Hepatocyte (in vitro differentiated cells): Measurements from ENCODE around the gene RANBP1. TPM values are rescaled to one million over a fixed set of nuclear protein-coding genes. Genes with fewer than 3 reads are reported as not detected.

Experiments used
- DNase-seq: peaks from one replicate; pipeline ENCODE4 v3.0.0-alpha.2; 2016; ENCODE audit warnings: low spot score
- H2AFZ ChIP-seq: fragments of 200-600 bp; sonication (generic); 2 replicates; pipeline ENCODE4 v1.6.0; 2016; ENCODE audit warnings: antibody characterized with exemption, mild to moderate bottlenecking
- H3K27ac ChIP-seq: fragments of 200-600 bp; sonication (generic); 2 replicates; pipeline ENCODE4 v1.5.1; 2016; ENCODE audit warnings: mild to moderate bottlenecking
- H3K27me3 ChIP-seq: fragments of 200-600 bp; sonication (generic); 2 replicates; pipeline ENCODE4 v1.6.1; 2016
- H3K36me3 ChIP-seq: fragments of 200-600 bp; sonication (generic); replicated peaks from 2 replicates; pipeline ENCODE4 v1.5.1; 2016; ENCODE audit warnings: low read depth; ENCODE audit not compliant: insufficient read depth
- H3K4me1 ChIP-seq: fragments of 200-600 bp; sonication (generic); 2 replicates; pipeline ENCODE4 v1.5.1; 2016; ENCODE audit warnings: mild to moderate bottlenecking, moderate library complexity; ENCODE audit not compliant: insufficient read depth
- H3K4me2 ChIP-seq: fragments of 200-600 bp; sonication (generic); 2 replicates; pipeline ENCODE4 v1.6.0; 2016
- H3K4me3 ChIP-seq: fragments of 200-600 bp; sonication (generic); 2 replicates; pipeline ENCODE4 v1.5.1; 2016; ENCODE audit warnings: mild to moderate bottlenecking
- H3K79me2 ChIP-seq: fragments of 200-600 bp; sonication (generic); 2 replicates; pipeline ENCODE4 v1.6.0; 2017; ENCODE audit warnings: mild to moderate bottlenecking
- H3K9me2 ChIP-seq: fragments of 200-600 bp; sonication (generic); replicated peaks from 2 replicates; pipeline ENCODE4 v1.6.0; 2017; ENCODE audit warnings: mild to moderate bottlenecking; ENCODE audit not compliant: insufficient read depth
- H3K9me3 ChIP-seq: fragments of 200-600 bp; sonication (generic); 2 replicates; pipeline ENCODE4 v1.5.1; 2016; ENCODE audit warnings: low read depth, mild to moderate bottlenecking
- H4K20me1 ChIP-seq: fragments of 200-600 bp; sonication (generic); 2 replicates; pipeline ENCODE4 v1.6.0; 2016; ENCODE audit warnings: mild to moderate bottlenecking; ENCODE audit not compliant: insufficient read depth, poor library complexity, severe bottlenecking
- CTCF ChIP-seq: fragments of 200-600 bp; sonication (generic); IDR thresholded peaks from 2 replicates; pipeline ENCODE4 v1.5.1; 2016; ENCODE audit warnings: antibody characterized with exemption, mild to moderate bottlenecking; ENCODE audit not compliant: poor library complexity
- EZH2 ChIP-seq: fragments of 200-600 bp; sonication (generic); IDR thresholded peaks from 2 replicates; pipeline ENCODE4 v1.6.1; 2016; ENCODE audit warnings: antibody characterized with exemption, mild to moderate bottlenecking, borderline replicate concordance
- EZH2phosphoT487 ChIP-seq: fragments of 200-600 bp; sonication (generic); IDR thresholded peaks from one replicate; pipeline ENCODE4 v1.6.1; 2018; ENCODE audit warnings: antibody characterized with exemption, mild to moderate bottlenecking, low read depth, moderate library complexity; ENCODE audit not compliant: unreplicated experiment, severe bottlenecking
- WGBS: methylation state at CpG from one replicate; pipeline ENCODE4 v1.1.6; 2016; ENCODE audit warnings: low lambda C conversion rate; ENCODE audit errors: missing lambda C conversion rate; 5-methylcytosine and 5-hydroxymethylcytosine counted together
- polyA plus RNA-seq: library from polyadenylated mRNA; unstranded; fragments of >200 nt; fragmentation: Nextera tagmentation; extraction: Ambion mirVana; gene quantifications from 2 replicates; pipeline ENCODE4 v1.2.1, GENCODE V29; 2016
- total RNA-seq: library from RNA; depleted of rRNA; stranded (reverse); fragments of >200 nt; gene quantifications from 2 replicates; pipeline ENCODE4 v1.2.3, GENCODE V29; 2014

RANBP1 gene
- total and polyA plus RNA-seq, 2 experiments from 2014 or later, result 189 to 227 TPM

DNA sequence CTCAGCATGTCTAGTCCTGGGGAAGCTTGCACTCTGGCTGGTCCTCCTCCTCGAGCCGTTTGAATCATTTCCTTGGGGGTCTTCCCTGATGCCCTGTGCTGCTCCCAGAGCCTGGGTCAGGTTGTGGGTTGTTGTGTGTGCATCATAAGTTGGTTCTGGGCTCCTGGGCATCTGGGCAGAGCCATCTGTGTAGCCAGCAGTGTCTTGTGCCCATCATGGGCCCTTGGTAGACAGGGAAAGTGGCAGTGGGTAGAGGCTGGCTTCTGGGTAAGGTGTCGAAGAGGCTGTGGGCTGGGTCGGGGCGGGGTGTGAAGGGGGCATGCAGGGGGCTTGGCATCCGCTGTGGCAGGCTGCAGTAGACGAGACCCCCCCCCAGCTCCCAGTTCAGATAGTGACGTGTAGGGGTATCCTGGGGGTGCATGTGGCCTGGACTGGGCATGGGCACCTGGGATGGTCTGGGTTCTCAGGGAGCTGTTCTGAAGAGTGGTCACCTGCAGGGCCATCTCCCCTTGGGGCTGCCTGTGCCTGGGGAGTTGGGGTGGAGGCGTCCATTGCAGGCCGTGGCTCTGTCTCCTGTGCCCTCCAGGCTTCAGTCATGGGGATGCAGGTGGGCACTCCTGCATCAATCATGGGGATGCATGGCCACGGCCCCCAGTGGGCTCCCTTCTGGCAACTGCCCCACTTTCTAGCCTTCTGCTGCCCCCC, 8.3 kb downstream of the RANBP1 start:
- H3K79me2 ChIP-seq, result peaks cover 32% of the 10 kb centered on the region
- WGBS, result 95% methylated on average over 11 of the region's 11 CpGs
- no peak for TF ChIP-seq EZH2
- no peak for TF ChIP-seq EZH2phosphoT487
- TF ChIP-seq CTCF, result no peak
- H3K9me3 ChIP-seq, result no peaks in the 10 kb centered on the region
- no peak overlapping the region for H3K4me3 ChIP-seq
- H3K27ac ChIP-seq, result no peak overlapping the region
- H3K4me2 ChIP-seq, result no peak overlapping the region
- H3K4me1 ChIP-seq, result no peaks in the 10 kb centered on the region
- H2AFZ ChIP-seq, result no peak overlapping the region
- H3K9me2 ChIP-seq, result no peaks in the 10 kb centered on the region
- H3K36me3 ChIP-seq, result no peaks in the 10 kb centered on the region
- H3K27me3 ChIP-seq, result no peaks in the 10 kb centered on the region
- H4K20me1 ChIP-seq, result no peaks in the 10 kb centered on the region
- no peak for DNase-seq

DNA sequence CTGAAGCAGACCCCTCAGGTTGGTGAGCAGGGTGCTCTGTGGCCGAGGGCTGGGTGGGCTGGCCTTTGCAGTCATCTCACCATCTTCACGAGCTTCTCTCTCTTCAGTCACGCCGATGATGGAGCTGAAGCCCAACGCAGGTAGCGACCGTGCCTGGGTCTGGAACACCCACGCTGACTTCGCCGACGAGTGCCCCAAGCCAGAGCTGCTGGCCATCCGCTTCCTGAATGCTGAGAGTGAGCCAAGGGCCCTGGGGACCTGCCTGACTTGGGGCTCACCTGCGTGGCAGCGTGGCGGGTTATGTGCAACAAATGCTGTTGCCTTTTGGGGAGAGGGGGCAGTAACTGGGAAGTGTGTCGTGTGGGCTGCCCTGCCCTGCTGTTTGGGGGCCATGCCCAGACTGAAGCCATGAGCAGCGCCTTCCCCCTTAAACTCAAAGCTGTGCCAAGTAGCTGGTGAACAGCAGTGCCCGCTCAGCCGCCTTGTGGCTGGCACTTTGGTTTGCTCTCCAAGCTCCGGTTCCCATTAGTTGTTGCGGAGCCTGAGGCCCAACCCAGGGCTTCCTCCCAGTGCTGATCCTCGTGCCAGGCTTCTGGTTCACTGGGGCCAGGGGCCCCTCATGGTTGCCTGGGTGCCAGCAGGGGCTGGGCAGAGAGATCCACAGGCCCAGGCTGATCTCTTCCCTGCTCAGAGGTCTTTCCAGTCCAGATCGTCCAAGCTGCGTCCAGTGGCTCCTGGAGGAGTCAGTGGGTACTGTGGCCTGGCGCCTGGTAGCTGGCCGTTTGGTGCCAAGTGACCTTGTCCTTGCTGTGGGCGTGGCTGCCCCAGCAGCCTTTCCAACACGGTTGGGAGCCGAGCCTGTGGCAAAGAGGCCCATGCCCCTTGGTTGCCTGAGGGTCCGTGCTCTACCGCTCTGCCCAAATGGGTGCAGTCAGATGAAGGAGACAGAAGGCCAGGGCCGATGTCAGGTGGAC, 9.6 kb downstream of the RANBP1 start:
- DNase-seq, result no peak
- no peaks in the 10 kb centered on the region for H3K36me3 ChIP-seq

DNA sequence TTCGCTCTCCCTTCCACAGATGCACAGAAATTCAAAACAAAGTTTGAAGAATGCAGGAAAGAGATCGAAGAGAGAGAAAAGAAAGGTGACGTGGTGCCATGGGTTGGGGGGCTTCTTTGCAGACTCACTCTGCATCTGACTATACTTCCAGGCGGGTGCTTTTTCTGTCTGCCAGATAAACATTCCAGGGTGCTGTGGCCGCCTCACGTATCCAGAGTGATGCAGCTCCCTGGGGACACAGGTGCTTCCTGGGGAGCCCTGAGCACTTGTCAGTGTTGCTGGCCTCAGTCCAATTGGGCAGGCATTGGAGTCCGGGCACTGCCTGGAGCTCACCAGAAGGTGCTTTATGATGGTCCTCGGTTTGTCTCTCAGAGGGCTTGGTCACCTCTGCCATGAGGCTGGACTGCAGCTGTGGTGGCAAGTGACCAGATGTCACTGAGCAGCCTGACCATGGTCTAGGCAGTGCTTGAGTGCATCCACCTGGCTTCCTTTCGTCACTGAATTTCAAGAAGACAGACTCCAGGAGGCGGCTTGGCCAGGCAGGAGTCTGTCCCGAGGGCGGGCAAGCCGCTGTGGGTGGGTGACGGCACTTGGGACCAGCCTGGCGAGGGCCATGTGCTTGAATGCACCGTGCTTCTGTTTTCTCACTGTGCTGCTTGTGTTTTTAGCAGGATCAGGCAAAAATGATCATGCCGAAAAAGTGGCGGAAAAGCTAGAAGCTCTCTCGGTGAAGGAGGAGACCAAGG, 10.6 kb downstream of the RANBP1 start:
- H4K20me1 ChIP-seq, result no peaks in the 10 kb centered on the region
- no peak for DNase-seq
- no peak overlapping the region for H3K27ac ChIP-seq
- H3K9me2 ChIP-seq, result no peaks in the 10 kb centered on the region
- no peak overlapping the region for H2AFZ ChIP-seq
- H3K4me3 ChIP-seq, result no peak overlapping the region
- peaks cover 10% of the 10 kb centered on the region for H3K79me2 ChIP-seq
- H3K36me3 ChIP-seq, result no peaks in the 10 kb centered on the region
- 96% methylated on average over 19 of the region's 19 CpGs for WGBS
- H3K4me2 ChIP-seq, result no peak overlapping the region
- H3K4me1 ChIP-seq, result no peaks in the 10 kb centered on the region
- no peaks in the 10 kb centered on the region for H3K9me3 ChIP-seq
- no peaks in the 10 kb centered on the region for H3K27me3 ChIP-seq
- no peak for TF ChIP-seq EZH2

More for the DNA sequence above, 9.6 kb downstream of the RANBP1 start:
- no peak overlapping the region for H3K4me3 ChIP-seq
- no peaks in the 10 kb centered on the region for H3K9me2 ChIP-seq
- no peaks in the 10 kb centered on the region for H3K9me3 ChIP-seq
- no peak overlapping the region for H3K27ac ChIP-seq
- no peak for TF ChIP-seq EZH2
- TF ChIP-seq CTCF, result no peak
- no peak for TF ChIP-seq EZH2phosphoT487
- WGBS, result 96% methylated on average over 30 of the region's 32 CpGs
- H3K27me3 ChIP-seq, result no peaks in the 10 kb centered on the region
- H3K79me2 ChIP-seq, result peaks cover 20% of the 10 kb centered on the region
- H3K4me1 ChIP-seq, result no peaks in the 10 kb centered on the region
- no peaks in the 10 kb centered on the region for H4K20me1 ChIP-seq
- H3K4me2 ChIP-seq, result no peak overlapping the region
- no peak overlapping the region for H2AFZ ChIP-seq
